Middle frontal gyrus (tissue), 1 donor: ENCODE measurements around the gene BATF.

ENCODE experiments used
- DNase-seq: peaks from one replicate; pipeline ENCODE4 v3.0.0-alpha.2; 2015; ENCODE audit warnings: low spot score; ENCODE audit errors: extremely low spot score

The BATF gene

DNA sequence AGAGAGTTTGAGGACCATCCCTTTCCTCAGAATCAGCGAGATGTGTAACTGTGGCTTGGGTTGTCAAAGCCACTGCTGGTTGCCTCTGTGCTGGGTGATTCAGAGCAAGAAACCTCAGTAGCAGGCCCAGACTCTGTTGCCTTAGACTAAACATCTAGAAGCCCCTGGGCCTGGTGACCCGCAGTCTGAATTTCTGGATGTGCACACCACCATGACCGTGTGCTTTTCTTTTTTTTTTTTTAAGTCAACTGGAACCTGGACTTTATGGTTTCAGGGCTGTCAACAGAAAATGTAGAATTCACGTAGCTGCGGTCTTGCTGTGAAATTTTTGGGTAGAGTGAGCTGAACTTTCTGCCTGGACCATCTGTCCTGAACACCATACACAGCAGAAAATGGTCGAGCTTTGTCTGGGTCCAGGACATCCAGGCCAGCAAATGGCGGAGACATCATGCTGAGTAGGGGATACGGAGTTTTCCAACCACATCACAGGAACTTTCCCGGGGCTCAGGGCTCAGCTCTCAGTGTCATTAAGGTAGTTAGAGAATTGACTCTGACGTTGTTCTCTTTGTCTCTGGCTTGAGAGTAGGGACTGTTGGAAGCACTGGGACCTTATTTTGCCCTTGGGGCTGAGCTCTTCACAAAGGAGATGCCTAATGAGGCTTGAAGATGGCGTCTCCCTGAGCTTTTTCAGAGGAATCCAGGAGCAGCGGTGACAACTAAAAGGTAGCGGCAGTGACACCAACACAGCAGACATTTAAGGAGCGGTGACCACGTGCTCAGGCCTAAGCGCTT lies 23.0 kb upstream of the BATF start:
- no peak for DNase-seq

DNA sequence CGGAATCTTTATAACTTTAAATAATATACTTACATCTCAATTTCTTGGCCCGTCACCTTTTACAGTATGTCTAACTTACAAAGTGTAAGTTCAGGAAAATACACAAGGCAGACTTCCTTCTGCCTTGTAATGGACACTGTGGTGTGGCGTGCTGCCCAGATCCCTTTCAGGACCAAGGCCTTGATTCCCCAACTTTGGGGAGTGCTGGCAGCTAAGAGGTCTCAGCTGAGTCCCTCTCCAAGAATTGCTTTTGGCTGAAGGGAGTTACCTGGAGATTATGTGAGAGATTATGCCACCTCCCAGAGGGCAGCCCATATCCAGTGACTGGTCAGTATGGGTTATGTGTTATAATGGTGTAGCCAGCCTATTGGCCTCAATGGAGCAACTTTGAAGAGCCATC lies 21.2 kb upstream of the BATF start:
- DNase-seq: no peak

DNA sequence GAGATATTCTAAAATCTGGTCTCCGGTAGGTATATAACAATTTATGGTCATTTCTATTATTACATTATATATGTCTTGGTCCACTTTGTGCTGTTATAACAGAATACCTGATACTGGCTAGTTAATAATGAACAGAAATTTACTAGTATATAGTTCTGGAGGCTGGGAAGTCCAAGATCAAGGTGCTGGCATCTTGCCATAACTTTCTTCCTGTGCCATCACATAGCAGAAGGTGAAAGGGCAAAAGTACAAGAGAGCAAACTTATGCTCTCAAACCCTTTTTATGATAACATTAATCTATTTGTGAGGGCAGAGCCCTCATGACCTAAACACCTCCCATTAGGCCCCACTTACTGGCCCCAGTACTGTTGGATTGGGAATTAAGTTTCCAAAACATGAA lies 17.9 kb upstream of the BATF start:
- DNase-seq: no peak

DNA sequence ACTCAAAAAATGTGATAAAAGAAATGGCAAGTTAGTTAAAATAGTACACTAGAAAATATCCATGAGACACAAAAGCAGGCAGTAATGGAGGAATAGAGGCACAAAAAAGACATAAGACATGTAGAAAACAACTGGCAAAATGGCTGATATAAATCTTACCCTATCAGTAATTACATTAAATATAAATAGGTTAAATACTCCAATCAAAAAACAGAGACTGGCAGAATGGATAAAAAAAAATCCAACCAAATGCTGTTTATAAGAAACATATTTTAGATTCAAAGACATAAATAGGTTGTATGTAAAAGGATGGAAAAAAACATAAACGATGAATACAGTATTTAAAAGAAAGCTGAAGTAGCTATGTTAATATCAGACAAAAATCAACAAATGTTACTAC lies 15.3 kb upstream of the BATF start:
- DNase-seq: no peak

DNA sequence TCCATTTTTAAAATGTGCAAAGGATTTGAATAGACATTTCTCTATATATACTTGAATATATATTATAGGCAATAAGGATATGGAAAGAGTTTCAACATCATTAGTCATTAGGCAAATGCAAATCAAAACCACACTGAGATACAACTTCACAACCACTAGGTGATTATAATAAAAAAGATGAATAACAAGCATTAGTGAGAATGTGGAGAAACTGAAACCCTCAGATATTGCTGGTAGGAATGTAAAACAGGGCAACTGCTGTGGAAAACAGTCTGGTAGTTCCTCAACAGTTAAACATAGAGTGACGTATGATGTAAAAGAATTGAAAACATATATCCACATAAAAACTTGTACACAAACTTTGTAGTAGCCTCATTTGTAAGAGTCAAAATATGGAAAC lies 11.7 kb upstream of the BATF start:
- DNase-seq: no peak

DNA sequence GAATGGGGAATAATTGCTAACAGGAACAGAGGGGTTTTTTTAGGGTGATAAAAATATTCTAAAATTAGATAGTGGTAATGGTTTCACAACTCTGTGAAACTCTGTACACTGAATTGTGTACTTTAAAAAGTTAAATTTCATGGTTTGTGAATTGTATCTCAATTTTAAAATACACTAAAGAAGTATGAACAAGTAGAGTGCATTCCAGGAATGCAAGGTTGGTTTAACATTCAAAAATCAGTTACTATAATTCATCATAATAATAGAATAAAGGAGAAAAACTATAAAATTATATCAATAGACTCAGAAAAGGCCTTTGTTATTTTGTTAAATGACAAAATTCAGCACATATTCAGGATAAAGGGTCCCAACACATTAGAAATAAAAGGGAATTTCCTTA lies 11.1 kb upstream of the BATF start:
- DNase-seq: no peak

DNA sequence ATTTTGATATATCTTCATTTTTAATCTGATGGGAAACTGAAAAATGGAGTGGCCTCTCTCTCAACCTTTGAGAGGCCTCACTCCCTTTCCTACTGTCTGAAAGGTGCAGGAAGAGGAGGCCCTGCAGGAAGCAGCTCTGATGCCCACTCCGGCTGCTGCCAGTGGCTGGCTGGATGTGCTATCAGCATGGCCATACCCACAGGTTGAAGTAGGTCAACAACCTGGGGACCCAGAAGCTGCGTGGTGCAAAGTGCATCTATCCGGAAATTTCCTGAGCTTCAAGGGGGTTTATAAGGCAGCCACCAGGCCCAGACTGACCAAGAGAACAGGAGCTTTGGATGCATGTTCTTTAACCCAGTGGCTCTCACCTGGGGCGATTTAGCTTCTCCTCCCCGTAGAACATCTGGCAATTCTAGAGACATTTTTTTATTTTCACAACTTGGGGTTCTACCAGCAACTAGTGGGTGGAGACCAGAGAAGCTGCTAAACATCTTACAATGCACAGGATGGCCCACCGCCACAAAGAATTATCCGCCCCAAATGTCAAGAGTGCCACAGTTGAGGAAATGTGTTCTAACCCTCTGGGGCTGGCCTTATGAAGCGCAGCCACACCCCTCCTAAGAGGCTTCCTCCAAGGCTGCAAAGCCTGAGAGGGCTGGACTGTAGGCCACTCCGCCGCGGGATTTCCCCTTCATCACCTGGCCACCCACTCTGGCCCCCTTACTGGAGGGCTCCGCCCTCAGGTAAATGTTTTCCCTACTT lies 8.2 kb upstream of the BATF start:
- no peak for DNase-seq

DNA sequence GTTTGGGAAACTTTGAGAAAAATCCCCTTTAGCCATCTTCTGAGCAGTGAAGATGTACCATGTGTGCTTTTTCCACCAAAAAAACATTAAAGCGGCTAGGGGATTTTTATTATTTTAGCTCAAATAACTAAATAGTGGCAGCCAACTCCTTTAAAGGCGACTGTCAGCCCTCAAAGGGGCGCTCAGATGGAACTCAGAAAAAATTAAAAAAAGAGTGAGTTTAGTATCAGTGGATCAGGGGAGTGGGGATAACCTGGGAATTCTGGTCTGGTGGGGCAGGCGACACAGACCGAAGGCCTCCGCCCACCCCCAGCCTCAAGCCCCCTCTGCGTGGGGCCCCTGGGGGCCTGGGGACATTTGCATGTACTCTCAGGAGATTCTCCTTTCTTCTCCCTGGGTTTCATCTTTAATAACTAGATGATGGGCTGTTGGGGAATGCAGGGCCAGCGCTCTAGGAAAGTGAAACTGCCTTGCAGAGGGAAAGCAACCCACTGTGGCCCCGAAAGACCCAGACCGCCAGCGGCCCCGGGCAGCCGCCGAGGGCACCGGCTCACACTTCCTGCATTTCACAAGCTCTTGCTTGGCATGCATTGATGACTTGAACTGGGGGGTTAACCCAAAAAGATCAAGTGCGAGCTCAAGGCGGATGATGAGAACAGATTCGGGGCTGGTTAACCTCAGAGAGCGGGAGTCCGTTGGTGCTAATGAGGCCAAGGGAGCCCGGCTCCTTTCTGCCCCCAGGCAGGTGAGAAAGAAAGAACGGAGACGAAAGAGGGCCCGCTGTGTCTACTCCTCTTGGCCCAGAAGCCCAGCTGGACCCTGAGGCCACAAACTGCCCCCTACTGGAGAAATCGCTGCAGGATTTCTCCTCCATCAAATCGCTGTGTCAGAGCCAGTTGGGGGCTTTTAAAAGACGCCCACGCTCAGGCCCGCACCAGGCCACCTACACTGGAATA lies 7.3 kb upstream of the BATF start:
- DNase-seq: no peak

DNA sequence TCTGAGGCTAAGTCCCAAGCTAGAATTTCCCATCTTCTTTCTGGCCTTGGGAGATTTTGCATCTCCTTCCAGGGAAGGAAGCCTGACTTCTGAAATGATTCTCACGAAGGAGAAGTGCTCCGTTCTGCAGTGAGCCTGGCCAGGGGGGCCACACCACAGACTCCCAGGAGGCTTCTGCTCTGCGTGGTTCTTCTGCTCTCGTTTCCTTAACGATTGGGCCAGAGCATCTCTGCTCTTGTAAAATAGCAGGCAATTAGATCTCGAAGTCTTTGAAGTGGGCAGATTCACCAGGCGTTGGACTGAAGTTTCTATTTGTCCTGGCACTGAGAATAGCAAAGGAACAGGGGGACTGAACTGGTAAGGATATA lies 6.7 kb upstream of the BATF start:
- DNase-seq: no peak

DNA sequence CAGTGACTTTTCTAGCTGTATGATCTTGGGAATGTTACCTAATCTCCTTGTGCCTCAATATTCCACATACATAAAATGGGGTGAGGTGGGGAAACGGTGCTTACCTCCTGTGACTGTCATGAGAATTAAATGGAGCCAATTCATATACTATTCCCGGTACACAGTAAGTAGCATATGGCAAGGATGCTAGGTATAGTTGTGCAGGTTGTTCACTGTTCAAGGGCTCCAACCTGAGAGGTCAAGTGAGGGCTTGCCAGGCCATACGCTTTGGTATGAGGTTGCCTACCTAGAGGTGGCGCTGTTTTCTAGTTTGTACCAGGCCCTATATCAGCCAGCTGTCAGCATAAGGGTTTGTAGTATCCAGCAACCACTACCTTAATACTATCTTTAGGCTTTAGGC lies 3.6 kb upstream of the BATF start:
- DNase-seq: no peak

DNA sequence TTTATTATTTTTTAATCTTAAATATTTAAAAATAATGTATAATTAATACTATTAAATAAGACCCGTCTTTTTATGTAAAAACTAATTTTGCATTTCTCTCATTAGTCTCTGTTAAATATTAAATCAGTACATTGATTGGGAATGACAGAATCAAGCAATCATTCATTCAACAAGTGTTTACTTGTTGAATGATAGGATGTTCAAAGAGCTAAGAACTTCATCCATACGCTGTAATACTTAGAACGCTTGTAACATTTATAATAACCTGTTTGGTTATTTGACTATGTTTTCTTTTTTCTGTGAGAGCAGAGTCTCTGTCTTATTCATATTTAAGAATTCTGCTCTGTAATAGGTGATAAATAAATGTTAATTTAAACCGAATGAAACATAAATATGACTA lies 2.9 kb upstream of the BATF start:
- DNase-seq: no peak

DNA sequence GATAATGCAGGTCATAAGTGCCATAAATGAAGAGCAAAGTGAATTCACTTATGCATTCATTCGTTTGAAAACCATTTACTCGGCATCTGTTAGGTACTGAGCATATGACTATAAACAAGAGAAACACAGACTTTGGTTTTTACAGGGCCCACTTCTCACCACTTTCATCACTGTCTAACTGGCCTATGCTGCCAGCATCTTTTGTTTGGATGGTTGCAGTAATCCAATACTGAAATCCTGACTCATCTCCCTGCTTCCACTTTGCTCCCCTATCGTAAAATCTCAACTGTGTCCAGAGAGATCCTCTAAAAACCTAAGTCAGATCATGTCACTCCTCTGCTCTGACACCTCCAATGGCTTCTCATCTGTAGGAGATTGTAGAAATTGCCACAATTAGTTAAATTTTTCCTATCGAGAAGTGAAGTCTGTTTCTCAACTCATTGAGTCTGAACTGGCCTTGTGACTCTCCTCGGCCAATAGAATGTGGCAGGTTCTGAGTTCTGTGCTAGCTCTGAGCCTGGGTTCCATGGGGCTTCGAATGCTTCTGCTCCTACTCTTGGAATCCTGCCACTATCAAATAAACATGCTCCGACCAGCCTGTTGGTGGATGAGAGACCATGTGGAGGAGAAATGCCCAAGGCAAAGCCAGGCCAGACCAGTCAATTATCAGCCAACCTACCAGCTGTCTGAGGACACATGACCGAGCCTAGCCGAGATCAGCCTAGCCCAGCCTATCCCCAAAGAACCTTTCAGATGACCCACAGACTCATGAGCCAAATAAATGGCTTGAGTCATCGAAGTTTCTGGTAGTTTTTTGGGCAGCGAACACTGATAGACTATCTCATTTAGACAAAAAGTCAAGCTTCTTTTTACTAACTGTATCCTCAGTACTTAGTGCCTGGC lies 2.2 kb upstream of the BATF start:
- no peak for DNase-seq

DNA sequence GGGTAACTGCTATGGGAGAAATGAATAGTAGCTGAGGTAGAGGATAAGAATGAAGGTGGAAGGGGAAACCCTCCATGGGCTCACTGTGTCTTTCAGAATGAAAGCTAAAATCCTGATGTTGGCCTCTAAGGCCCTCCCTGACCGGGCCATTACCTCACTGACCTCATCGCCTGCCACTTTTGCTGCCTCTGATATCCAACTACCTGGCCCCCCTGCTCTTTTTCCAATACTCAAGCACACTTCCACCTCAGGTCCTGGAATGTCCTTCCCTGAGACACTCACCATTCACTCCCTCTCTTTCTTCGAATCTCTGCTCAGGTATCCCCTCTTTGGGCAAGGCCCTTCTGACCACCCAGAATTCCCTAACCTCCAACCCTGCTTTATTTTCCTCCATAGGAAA lies 1.4 kb upstream of the BATF start:
- DNase-seq: no peak

DNA sequence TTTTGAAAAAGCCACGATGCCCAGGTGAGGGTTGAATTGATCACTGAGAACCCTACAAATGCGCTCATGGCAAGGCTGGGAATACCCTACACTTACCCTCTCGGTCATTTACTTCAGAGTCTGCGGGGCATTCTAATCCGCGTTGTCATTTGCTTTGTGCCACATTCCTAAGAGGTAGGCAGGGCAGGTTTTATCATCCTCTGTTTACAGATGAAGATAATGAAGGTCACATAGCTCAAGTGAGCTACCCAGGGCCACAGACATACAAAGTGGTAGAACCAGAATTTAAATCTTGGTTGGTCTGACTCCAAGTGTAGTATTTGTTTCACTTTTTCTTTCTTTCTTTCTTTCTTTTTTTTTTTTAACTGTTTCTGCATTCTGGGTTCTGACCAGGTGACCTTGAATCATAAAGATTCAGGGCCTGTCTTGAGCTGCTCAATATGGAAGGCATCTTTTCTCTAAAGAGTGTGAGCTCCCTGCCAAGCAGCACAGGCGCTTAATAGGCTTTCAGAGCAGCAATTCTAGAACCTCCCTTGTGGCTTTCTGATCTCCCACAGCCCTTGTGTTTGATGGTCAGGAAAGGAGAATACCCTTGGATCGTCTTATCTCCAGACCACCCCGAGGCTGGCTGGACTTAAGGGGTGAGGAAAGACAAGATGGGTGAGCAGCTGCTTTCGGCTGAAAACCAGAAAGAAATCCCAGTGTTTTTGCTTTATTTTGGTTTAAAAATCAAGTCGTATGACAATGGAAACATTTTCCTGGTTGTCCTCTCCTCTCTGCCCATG lies 662 bp upstream of the BATF start:
- no peak for DNase-seq

DNA sequence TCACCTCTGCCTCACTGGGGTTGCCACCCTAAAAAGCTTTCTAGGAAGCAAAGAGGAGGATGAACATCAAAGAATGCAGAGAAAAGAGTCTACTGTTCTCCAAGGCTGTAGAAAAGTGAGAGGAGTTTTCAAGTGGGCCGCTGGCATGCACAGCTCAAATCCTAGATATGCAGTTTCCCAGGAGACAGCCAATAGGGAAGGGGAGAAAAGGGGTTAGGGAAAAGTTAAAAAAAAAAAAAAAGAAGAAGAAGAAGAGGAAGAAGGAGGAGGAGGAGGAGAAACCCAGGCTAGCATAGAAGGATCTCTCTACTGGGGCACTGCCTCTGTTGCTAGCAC lies 682 bp downstream of the BATF start:
- DNase-seq: no peak

DNA sequence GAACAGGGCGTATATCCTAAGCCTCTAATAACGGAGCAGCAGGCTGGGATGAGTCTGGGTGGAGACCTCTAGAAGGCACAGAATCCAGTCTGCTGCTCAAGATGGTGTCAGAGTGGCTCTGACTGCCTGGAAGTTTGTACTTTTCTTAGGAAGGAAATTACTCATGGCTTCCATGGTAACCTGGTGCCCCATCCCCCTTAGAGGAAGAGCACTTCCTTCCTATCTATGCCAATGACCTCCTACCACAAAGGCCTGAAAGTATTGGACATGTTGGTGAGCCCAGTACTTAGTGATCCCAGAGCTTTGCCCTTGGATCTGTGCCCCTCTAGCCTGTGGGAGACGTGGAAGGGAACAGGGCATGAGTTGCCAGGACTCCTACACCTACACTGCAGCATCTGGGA lies 1.5 kb downstream of the BATF start:
- DNase-seq: no peak

DNA sequence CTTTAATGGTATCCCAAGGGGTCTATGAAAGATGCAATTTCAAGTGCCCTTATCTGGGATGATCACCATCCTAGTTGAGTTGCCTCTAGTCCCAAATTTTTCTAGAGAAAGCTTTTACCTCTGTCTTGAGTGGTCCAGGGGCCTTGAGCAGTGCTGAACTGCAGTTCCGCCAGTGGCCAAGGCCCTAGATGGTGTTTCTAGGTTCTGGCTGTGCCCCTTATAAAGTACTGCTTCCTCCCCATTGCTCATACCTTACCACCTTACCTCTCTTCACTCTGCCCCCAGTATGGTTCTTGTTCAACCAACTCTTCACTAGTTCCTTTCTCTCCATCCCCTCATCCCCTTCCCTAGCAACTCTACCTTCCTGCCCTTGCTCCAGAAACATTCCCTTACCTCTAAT lies 3.7 kb downstream of the BATF start:
- no peak for DNase-seq

DNA sequence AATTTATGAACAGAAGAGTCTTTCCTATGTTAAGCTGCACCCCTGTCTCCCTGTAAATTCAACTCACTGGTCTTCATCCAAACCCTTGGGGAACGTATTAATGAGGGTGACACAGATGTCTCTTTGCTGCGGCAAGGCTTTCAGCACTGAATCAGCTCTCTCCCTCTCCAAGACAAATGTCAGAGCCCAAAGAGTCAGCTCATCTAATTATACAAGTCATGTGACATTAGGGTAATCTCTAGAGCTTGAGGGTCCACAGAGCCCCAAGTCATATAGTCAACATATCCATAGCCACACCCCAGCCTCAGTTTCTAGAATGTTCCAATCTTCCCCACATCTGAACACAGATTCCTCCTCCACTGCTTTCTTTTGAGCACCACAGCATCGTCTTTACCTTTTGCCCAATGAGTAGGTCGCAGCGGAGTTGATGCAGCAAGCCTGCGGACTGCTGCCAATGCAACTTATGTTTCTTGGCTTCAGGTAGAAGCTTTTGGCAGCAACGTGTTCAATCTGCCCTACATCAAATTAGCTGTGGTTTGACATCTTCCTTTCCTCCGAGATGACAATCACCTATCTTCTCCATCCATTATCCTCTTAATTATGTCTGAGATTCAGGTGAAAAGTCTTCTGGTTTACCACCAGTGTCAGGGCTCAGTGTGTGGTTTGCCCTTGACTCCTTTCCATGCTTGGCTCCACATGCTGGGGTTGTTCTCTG lies 5.3 kb downstream of the BATF start:
- no peak for DNase-seq

DNA sequence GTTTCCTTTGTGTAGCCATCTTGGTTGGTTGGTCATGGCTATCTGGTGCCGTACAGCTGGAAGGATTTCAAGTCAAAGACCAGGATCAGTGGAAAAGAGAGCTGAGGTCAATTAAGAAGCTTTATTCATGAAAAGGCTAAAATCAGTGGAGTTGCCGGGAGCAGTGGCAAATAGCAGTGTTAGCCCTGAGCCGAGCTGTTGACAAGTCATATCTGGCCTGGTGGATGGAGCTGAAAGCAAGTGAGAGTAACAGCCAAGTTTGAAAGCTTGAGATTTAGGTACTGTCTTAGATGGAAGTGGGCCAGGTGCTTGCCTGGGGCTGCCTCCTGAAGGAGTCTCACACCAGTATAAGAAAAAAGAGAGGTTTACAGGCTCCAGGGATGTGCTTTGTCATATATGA lies 9.0 kb downstream of the BATF start:
- no peak for DNase-seq
